HG02852 (cell line): Measurements from ENCODE around the gene PCDHGB3.

ENCODE experiments used
- ATAC-seq: cut with Tn5 transposase; IDR thresholded peaks from one replicate; pipeline ENCODE4 v1.9.1; 2021; ENCODE audit warnings: mild to moderate bottlenecking, moderate library complexity; ENCODE audit not compliant: unreplicated experiment

The PCDHGB3 gene

GRCh38 chr5:141417494-141418172 lies 47.6 kb downstream of the PCDHGB3 start, which contains the start of gene PCDHGB7:
Gene PCDHGB7, plus strand, starts transcription at chr5:141417677. Its CDS starts 183 bp downstream, at chr5:141417860.
- peak; percentile 75 for ATAC-seq

- no peak for ATAC-seq
These were observed 49.2 kb downstream of the PCDHGB3 start for GRCh38 chr5:141419074-141419880.

GRCh38 chr5:141420855-141421488 lies 50.9 kb downstream of the PCDHGB3 start, which contains the start of gene PCDHGA11:
Gene PCDHGA11, plus strand, starts transcription at chr5:141421051. Its CDS starts 177 bp downstream, at chr5:141421228.
- ATAC-seq: peak; percentile 43

DNA sequence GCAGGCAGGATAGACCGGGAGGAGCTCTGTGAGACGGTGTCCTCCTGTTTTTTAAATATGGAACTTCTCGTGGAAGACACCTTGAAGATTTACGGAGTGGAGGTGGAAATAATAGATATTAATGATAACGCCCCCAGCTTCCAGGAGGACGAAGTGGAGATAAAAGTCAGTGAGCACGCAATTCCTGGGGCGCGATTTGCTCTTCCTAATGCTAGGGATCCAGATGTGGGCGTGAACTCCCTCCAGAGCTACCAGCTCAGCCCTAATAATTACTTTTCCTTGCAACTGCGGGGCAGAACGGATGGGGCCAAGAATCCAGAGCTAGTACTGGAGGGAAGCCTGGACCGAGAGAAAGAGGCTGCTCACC lies 51.4 kb downstream of the PCDHGB3 start:
- no peak for ATAC-seq
